GM19463 (cell line): ENCODE results near the gene BIRC3.
A peak's percentile ranks its signal among the peaks of the same experiment; 100 is the strongest.
"Not testable (repeated sequence)": the region's sequence is repeated elsewhere in the genome, so short reads cannot be mapped to it uniquely, and the experiment has no call there.

ENCODE experiments used
- ATAC-seq: cut with Tn5 transposase; IDR thresholded peaks from one replicate; pipeline ENCODE4 v1.9.1; 2021; ENCODE audit warnings: mild to moderate bottlenecking, moderate library complexity; ENCODE audit not compliant: unreplicated experiment

BIRC3 gene

GRCh38 chr11:102322560-102322959, 5.3 kb downstream of the BIRC3 start:
- ATAC-seq: no peak

- no peak for ATAC-seq
Observed at GRCh38 chr11:102323542-102324251, 6.4 kb downstream of the BIRC3 start.

- ATAC-seq: no peak
Observed at GRCh38 chr11:102325088-102325487, 7.8 kb downstream of the BIRC3 start.

GRCh38 chr11:102328748-102329147, 11.5 kb downstream of the BIRC3 start:
- no peak for ATAC-seq

GRCh38 chr11:102330231-102330630, 12.9 kb downstream of the BIRC3 start:
- no peak for ATAC-seq

GRCh38 chr11:102331341-102331740, 14.1 kb downstream of the BIRC3 start:
- ATAC-seq: no peak

- no peak for ATAC-seq
Observed at GRCh38 chr11:102332611-102332994, 15.3 kb downstream of the BIRC3 start.

GRCh38 chr11:102338479-102339010, 21.3 kb downstream of the BIRC3 start:
- ATAC-seq: no peak

- not testable (repeated sequence) for ATAC-seq
Observed at GRCh38 chr11:102341311-102341710, 24.0 kb downstream of the BIRC3 start.

GRCh38 chr11:102341844-102342318, 24.6 kb downstream of the BIRC3 start:
- peak; percentile 30 for ATAC-seq

- ATAC-seq: no peak
Observed at GRCh38 chr11:102343809-102344208, 26.5 kb downstream of the BIRC3 start.

- ATAC-seq: no peak
Observed at GRCh38 chr11:102345904-102346303, 28.6 kb downstream of the BIRC3 start.

- ATAC-seq: no peak
Observed at GRCh38 chr11:102346456-102346747, 29.1 kb downstream of the BIRC3 start.

- peak; percentile 80 for ATAC-seq
Observed at GRCh38 chr11:102346748-102347461, 29.6 kb downstream of the BIRC3 start, which contains the start of gene BIRC2. BIRC2 (plus strand) TSS chr11:102347214; CDS start chr11:102349855, 2,641 bp downstream.

- ATAC-seq: peak; percentile 3
Observed at GRCh38 chr11:102347462-102348370, 30.4 kb downstream of the BIRC3 start.

GRCh38 chr11:102357116-102357515, 39.8 kb downstream of the BIRC3 start:
- ATAC-seq: no peak

GRCh38 chr11:102359372-102359771, 42.1 kb downstream of the BIRC3 start:
- ATAC-seq: no peak

GRCh38 chr11:102360681-102361080, 43.4 kb downstream of the BIRC3 start:
- no peak for ATAC-seq

GRCh38 chr11:102361086-102362031, 44.1 kb downstream of the BIRC3 start:
- peak; percentile 97 for ATAC-seq

GRCh38 chr11:102364991-102365390, 47.7 kb downstream of the BIRC3 start:
- ATAC-seq: no peak
